IMR-90 (cell line): Measurements from ENCODE around the gene IER5. TPM values are rescaled to one million over a fixed set of nuclear protein-coding genes. Genes with fewer than 3 reads are reported as not detected.

Experiments used
- ATAC-seq: fragments of 200-7000 bp; cut with Tn5 transposase; 2 replicates; pipeline ENCODE4 v1.9.1; 2020; ENCODE audit warnings: low read depth, mild to moderate bottlenecking, moderate library complexity
- BruUV-seq: library from RNA; stranded (reverse); fragments of 400-500 nt; replicated peaks from 2 replicates; lab custom pipeline; 2021; lab: Mats Ljungman, UMichigan
- CTCF ChIA-PET: fragments of 300-600 bp; formaldehyde crosslinking; extraction: SDS; loops from one replicate; lab custom pipeline; 2021; ENCODE audit warnings: antibody characterized with exemption; lab: Yijun Ruan, JAX
- POLR2A ChIA-PET: fragments of 300-600 bp; sonication (Branson Sonifier 250); formaldehyde crosslinking; loops from one replicate; lab custom pipeline; 2022; ENCODE audit warnings: antibody characterized with exemption; ENCODE audit not compliant: unreplicated experiment; lab: Charles Lee
- DNase-seq: peaks from one replicate; pipeline ENCODE4 v3.0.0; 2013
- H2AFZ ChIP-seq: replicated peaks from 2 replicates; pipeline ENCODE3; 2013; ENCODE audit warnings: low read length, mild to moderate bottlenecking; ENCODE audit not compliant: poor library complexity
- H2AK5ac ChIP-seq: 2 replicates; pipeline ENCODE4 v1.6.1; 2013; ENCODE audit warnings: low read depth, low read length, inconsistent platforms
- H2AK9ac ChIP-seq: replicated peaks from 2 replicates; pipeline ENCODE3; 2013; ENCODE audit warnings: mild to moderate bottlenecking, low read depth, low read length, moderate library complexity; ENCODE audit not compliant: poor library complexity
- H2BK120ac ChIP-seq: 2 replicates; pipeline ENCODE4 v1.6.1; 2013; ENCODE audit warnings: low read depth, low read length, inconsistent platforms
- H2BK15ac ChIP-seq: 3 replicates; pipeline ENCODE4 v1.6.1; 2013; ENCODE audit warnings: low read depth, low read length, inconsistent platforms
- H2BK20ac ChIP-seq: 2 replicates; pipeline ENCODE4 v1.6.1; 2013; ENCODE audit warnings: low read depth, mild to moderate bottlenecking, inconsistent platforms, low read length, moderate library complexity
- H2BK5ac ChIP-seq: 2 replicates; pipeline ENCODE4 v1.6.1; 2013; ENCODE audit warnings: mild to moderate bottlenecking, low read depth, low read length, inconsistent platforms; ENCODE audit not compliant: poor library complexity, severe bottlenecking
- H3K14ac ChIP-seq: replicated peaks from 2 replicates; pipeline ENCODE4 v1.6.1; 2013; ENCODE audit warnings: low read depth, low read length, inconsistent platforms
- H3K18ac ChIP-seq: 2 replicates; pipeline ENCODE4 v1.6.1; 2013; ENCODE audit warnings: low read depth, low read length, control low read depth
- H3K23ac ChIP-seq: 2 replicates; pipeline ENCODE4 v1.6.1; 2013; ENCODE audit warnings: low read depth, low read length, inconsistent platforms
- H3K27ac ChIP-seq: 2 replicates; pipeline ENCODE4 v1.5.1; 2013; ENCODE audit warnings: mild to moderate bottlenecking, control low read depth, low read length; ENCODE audit not compliant: insufficient read depth
- H3K27me3 ChIP-seq: 2 replicates; pipeline ENCODE4 v1.6.1; 2013; ENCODE audit warnings: low read length; ENCODE audit not compliant: control insufficient read depth, insufficient read depth
- H3K36me3 ChIP-seq: 2 replicates; pipeline ENCODE4 v1.6.1; 2013; ENCODE audit warnings: low read length, mixed read lengths; ENCODE audit not compliant: control insufficient read depth, insufficient read depth
- H3K4ac ChIP-seq: 2 replicates; pipeline ENCODE4 v1.6.1; 2013; ENCODE audit warnings: low read depth, low read length, inconsistent platforms
- H3K4me1 ChIP-seq: 2 replicates; pipeline ENCODE4 v1.6.1; 2013; ENCODE audit warnings: low read length, mixed read lengths; ENCODE audit not compliant: control insufficient read depth, insufficient read depth
- H3K4me2 ChIP-seq: 2 replicates; pipeline ENCODE4 v1.6.1; 2013; ENCODE audit warnings: low read depth, mild to moderate bottlenecking, control low read depth, low read length, moderate library complexity
- H3K4me3 ChIP-seq: 2 replicates; pipeline ENCODE4 v1.5.1; 2013; ENCODE audit warnings: low read depth, mild to moderate bottlenecking, control low read depth, low read length, moderate library complexity; ENCODE audit not compliant: insufficient read depth
- H3K56ac ChIP-seq: 2 replicates; pipeline ENCODE4 v1.6.1; 2013; ENCODE audit warnings: low read length, inconsistent platforms; ENCODE audit not compliant: insufficient read depth; ENCODE audit errors: extremely low read depth
- H3K79me1 ChIP-seq, 2 experiments: 2 replicates each; pipeline ENCODE4 v1.6.1; 2013; ENCODE audit warnings: low read length in 2 of 2, inconsistent platforms in 1 of 2, low read depth in 1 of 2
- H3K9ac ChIP-seq: 2 replicates; pipeline ENCODE4 v1.6.1; 2013; ENCODE audit warnings: low read depth, low read length, control low read depth
- H3K9me1 ChIP-seq: 2 replicates; pipeline ENCODE4 v1.6.1; 2013; ENCODE audit warnings: low read length, inconsistent platforms; ENCODE audit not compliant: insufficient read depth
- H3K9me3 ChIP-seq: 2 replicates; pipeline ENCODE4 v1.6.1; 2013; ENCODE audit warnings: low read length; ENCODE audit not compliant: control insufficient read depth, insufficient read depth
- H4K20me1 ChIP-seq: 2 replicates; pipeline ENCODE4 v1.6.1; 2013; ENCODE audit warnings: low read length, inconsistent platforms; ENCODE audit not compliant: insufficient read depth
- H4K5ac ChIP-seq: 2 replicates; pipeline ENCODE4 v1.6.1; 2013; ENCODE audit warnings: mild to moderate bottlenecking, low read depth, low read length, control low read depth
- H4K8ac ChIP-seq, 2 experiments: 2 replicates each; pipeline ENCODE4 v1.6.1; 2013; ENCODE audit warnings: low read depth in 2 of 2, low read length in 2 of 2, control low read depth in 1 of 2, inconsistent platforms in 1 of 2
- H4K91ac ChIP-seq: 2 replicates; pipeline ENCODE4 v1.6.1; 2013; ENCODE audit warnings: low read depth, low read length, inconsistent platforms; ENCODE audit not compliant: insufficient read depth
- BHLHE40 ChIP-seq: fragments of 150-350 bp; IDR thresholded peaks from 2 replicates; pipeline ENCODE4 v1.6.1; 2016; ENCODE audit warnings: mild to moderate bottlenecking, low read depth, low read length
- CEBPB ChIP-seq: IDR thresholded peaks from 2 replicates; pipeline ENCODE4 v1.6.1; 2012; ENCODE audit warnings: low read depth, low read length, improper control_type of control experiment
- CHD1 ChIP-seq: IDR thresholded peaks from 2 replicates; pipeline ENCODE4 v1.6.1; 2012; ENCODE audit warnings: low read depth, low read length, improper control_type of control experiment
- MAFK ChIP-seq: IDR thresholded peaks from 2 replicates; pipeline ENCODE4 v1.6.1; 2012; ENCODE audit warnings: low read depth, low read length, improper control_type of control experiment
- MAZ ChIP-seq: IDR thresholded peaks from 2 replicates; pipeline ENCODE4 v1.6.1; 2012; ENCODE audit warnings: low read depth, mild to moderate bottlenecking, low read length, improper control_type of control experiment, moderate library complexity, borderline replicate concordance
- MXI1 ChIP-seq: IDR thresholded peaks from 2 replicates; pipeline ENCODE4 v1.6.1; 2012; ENCODE audit warnings: low read depth, mild to moderate bottlenecking, low read length, moderate library complexity, borderline replicate concordance
- NFE2L2 ChIP-seq: fragments of 150-350 bp; IDR thresholded peaks from 2 replicates; pipeline ENCODE4 v1.6.1; 2016; ENCODE audit warnings: low read depth, mild to moderate bottlenecking, low read length
- POLR2A ChIP-seq: IDR thresholded peaks from 2 replicates; pipeline ENCODE4 v1.6.1; 2012; ENCODE audit warnings: mild to moderate bottlenecking, low read depth, low read length
- RAD21 ChIP-seq: IDR thresholded peaks from 2 replicates; pipeline ENCODE4 v1.6.1; 2012; ENCODE audit warnings: low read length, improper control_type of control experiment
- RCOR1 ChIP-seq: IDR thresholded peaks from 2 replicates; pipeline ENCODE4 v1.6.1; 2012; ENCODE audit warnings: mild to moderate bottlenecking, low read length, improper control_type of control experiment; ENCODE audit not compliant: insufficient replicate concordance
- RFX5 ChIP-seq: IDR thresholded peaks from 2 replicates; pipeline ENCODE4 v1.8.0; 2012; ENCODE audit warnings: low read depth, mild to moderate bottlenecking, low read length, moderate library complexity
- SMC3 ChIP-seq: fragments of 150-350 bp; IDR thresholded peaks from 2 replicates; pipeline ENCODE4 v1.6.1; 2016; ENCODE audit warnings: low read depth, mild to moderate bottlenecking, antibody characterized with exemption, low read length, moderate library complexity
- dilution Hi-C: fragments of 300-500 bp; cut with HindIII; formaldehyde crosslinking; loops from one replicate; pipeline ENCODE4 v1.14.3; 2018; ENCODE audit warnings: low sequenced_read_pairs; ENCODE audit not compliant: unreplicated experiment
- in situ Hi-C: fragments of 300-500 bp; cut with MboI; formaldehyde crosslinking; loops from 3 replicates; pipeline ENCODE4 v1.14.3; 2019; ENCODE audit warnings: low sequenced_read_pairs, inconsistent platforms, mixed read lengths
- intact Hi-C: fragments of 100-400 bp; cut with micrococcal nuclease; formaldehyde crosslinking; loops from 2 replicates; pipeline ENCODE4 v1.10.0; 2022
- polyA plus RNA-seq, 3 experiments: library from polyadenylated mRNA; depleted of rRNA; stranded (reverse); fragments of >200 nt; gene quantifications; 2 replicates each; pipeline ENCODE4 v1.2.3, GENCODE V29; 2012; ENCODE audit warnings: low replicate concordance in 1 of 3
- total RNA-seq: library from RNA; depleted of rRNA; stranded (reverse); fragments of >200 nt; gene quantifications from 2 replicates; pipeline ENCODE4 v1.2.3, GENCODE V29; 2012
- TF ChIP-seq, protein P1 (sequence below): fragments of 150-350 bp; IDR thresholded peaks from 2 replicates; pipeline ENCODE4 v1.6.1; 2016; ENCODE audit warnings: low read depth, mild to moderate bottlenecking, low read length, moderate library complexity, borderline replicate concordance
- TF ChIP-seq, protein P2 (sequence below): fragments of 150-350 bp; IDR thresholded peaks from 2 replicates; pipeline ENCODE4 v1.6.1; 2017; ENCODE audit warnings: mild to moderate bottlenecking, antibody characterized with exemption, low read length, low read depth
- TF ChIP-seq, protein P3 (sequence below): conservative IDR thresholded peaks from 2 replicates; pipeline ENCODE4 v1.5.1; 2012; ENCODE audit warnings: mild to moderate bottlenecking, low read depth, low read length, improper control_type of control experiment

Gene IER5
- total and polyA plus RNA-seq, 2 of the 4 experiments (the other 2 are of a cell fraction): 15.8 to 27.1 TPM

- H3K9me1 ChIP-seq: no peaks in the 10 kb centered on the region
- no peak overlapping the region for H4K5ac ChIP-seq
- no peak overlapping the region for H2AFZ ChIP-seq
- no peak overlapping the region for H2AK5ac ChIP-seq
- TF ChIP-seq CEBPB: no peak
- no peak for TF ChIP-seq SMC3
- no peak for TF ChIP-seq RFX5
- TF ChIP-seq NFE2L2: no peak
- no peak for TF ChIP-seq MXI1
- no peak for TF ChIP-seq CHD1
- no peak for TF ChIP-seq MAZ
- TF ChIP-seq, protein P1, sequence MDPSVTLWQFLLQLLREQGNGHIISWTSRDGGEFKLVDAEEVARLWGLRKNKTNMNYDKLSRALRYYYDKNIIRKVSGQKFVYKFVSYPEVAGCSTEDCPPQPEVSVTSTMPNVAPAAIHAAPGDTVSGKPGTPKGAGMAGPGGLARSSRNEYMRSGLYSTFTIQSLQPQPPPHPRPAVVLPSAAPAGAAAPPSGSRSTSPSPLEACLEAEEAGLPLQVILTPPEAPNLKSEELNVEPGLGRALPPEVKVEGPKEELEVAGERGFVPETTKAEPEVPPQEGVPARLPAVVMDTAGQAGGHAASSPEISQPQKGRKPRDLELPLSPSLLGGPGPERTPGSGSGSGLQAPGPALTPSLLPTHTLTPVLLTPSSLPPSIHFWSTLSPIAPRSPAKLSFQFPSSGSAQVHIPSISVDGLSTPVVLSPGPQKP: no peak
- TF ChIP-seq RCOR1: no peak
- no peak for TF ChIP-seq RAD21
- TF ChIP-seq, protein P2, sequence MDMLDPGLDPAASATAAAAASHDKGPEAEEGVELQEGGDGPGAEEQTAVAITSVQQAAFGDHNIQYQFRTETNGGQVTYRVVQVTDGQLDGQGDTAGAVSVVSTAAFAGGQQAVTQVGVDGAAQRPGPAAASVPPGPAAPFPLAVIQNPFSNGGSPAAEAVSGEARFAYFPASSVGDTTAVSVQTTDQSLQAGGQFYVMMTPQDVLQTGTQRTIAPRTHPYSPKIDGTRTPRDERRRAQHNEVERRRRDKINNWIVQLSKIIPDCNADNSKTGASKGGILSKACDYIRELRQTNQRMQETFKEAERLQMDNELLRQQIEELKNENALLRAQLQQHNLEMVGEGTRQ: no peak
- TF ChIP-seq POLR2A: no peak
- TF ChIP-seq, protein P3, sequence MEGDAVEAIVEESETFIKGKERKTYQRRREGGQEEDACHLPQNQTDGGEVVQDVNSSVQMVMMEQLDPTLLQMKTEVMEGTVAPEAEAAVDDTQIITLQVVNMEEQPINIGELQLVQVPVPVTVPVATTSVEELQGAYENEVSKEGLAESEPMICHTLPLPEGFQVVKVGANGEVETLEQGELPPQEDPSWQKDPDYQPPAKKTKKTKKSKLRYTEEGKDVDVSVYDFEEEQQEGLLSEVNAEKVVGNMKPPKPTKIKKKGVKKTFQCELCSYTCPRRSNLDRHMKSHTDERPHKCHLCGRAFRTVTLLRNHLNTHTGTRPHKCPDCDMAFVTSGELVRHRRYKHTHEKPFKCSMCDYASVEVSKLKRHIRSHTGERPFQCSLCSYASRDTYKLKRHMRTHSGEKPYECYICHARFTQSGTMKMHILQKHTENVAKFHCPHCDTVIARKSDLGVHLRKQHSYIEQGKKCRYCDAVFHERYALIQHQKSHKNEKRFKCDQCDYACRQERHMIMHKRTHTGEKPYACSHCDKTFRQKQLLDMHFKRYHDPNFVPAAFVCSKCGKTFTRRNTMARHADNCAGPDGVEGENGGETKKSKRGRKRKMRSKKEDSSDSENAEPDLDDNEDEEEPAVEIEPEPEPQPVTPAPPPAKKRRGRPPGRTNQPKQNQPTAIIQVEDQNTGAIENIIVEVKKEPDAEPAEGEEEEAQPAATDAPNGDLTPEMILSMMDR: no peak
- TF ChIP-seq MAFK: no peak
- no peak for TF ChIP-seq BHLHE40
- ATAC-seq (no peak), DNase-seq (no peak)
- no peak overlapping the region for H3K4me2 ChIP-seq
- H3K4ac ChIP-seq: no peak overlapping the region
- no peak overlapping the region for H2BK15ac ChIP-seq
- no peak overlapping the region for H2BK120ac ChIP-seq
- in situ Hi-C loops (no loop called here), intact Hi-C loops (no loop called here), dilution Hi-C loops (no loop called here)
- H3K4me1 ChIP-seq: no peaks in the 10 kb centered on the region
- no peak overlapping the region for H2BK20ac ChIP-seq
- H3K14ac ChIP-seq: no peak overlapping the region
- POLR2A ChIA-PET: no interaction called here
- no peaks in the 10 kb centered on the region for H4K20me1 ChIP-seq
- no peak overlapping the region for H2BK5ac ChIP-seq
- H4K8ac ChIP-seq: no peak overlapping the region
- H3K4me3 ChIP-seq: no peak overlapping the region
- no peaks in the 10 kb centered on the region for H3K27me3 ChIP-seq
- CTCF ChIA-PET: no interaction called here
- no peak overlapping the region for H3K9ac ChIP-seq
- no peaks in the 10 kb centered on the region for H3K79me1 ChIP-seq
- H3K56ac ChIP-seq: no peak overlapping the region
- H2AK9ac ChIP-seq: no peak overlapping the region
- H3K36me3 ChIP-seq: no peaks in the 10 kb centered on the region
- no peak overlapping the region for H3K23ac ChIP-seq
- H4K91ac ChIP-seq: no peak overlapping the region
- no peak overlapping the region for H3K27ac ChIP-seq
- H3K18ac ChIP-seq: no peak overlapping the region
- no TSS peak for BruUV-seq
- H3K9me3 ChIP-seq: no peaks in the 10 kb centered on the region
Measured at GRCh38 chr1:181050922-181051321, 37.6 kb upstream of the IER5 start.
